Measurements from ENCODE around the gene TTC39C.
A peak's percentile ranks its signal among the peaks of the same experiment; 100 is the strongest.

TTC39C gene

GRCh38 chr18:23992089-23992940, 22.2 kb upstream of the TTC39C start:
- peak; percentile 52 for DNase-seq

- DNase-seq, result no peak
These were observed 21.6 kb upstream of the TTC39C start for GRCh38 chr18:23992941-23993280.

- DNase-seq, result peak; percentile 28
These were observed 20.1 kb upstream of the TTC39C start for GRCh38 chr18:23994361-23994902.

- DNase-seq, result no peak
These were observed 19.4 kb upstream of the TTC39C start for GRCh38 chr18:23995180-23995579.

- no peak for DNase-seq
These were observed 16.5 kb upstream of the TTC39C start for GRCh38 chr18:23998018-23998417.

- no peak for DNase-seq
These were observed 15.7 kb upstream of the TTC39C start for GRCh38 chr18:23998820-23999219.

- DNase-seq, result no peak
These were observed 13.7 kb upstream of the TTC39C start for GRCh38 chr18:24000613-24001490.

GRCh38 chr18:24002479-24002878, 12.1 kb upstream of the TTC39C start:
- no peak for DNase-seq

GRCh38 chr18:24003288-24003687, 11.3 kb upstream of the TTC39C start:
- DNase-seq, result no peak

- no peak for DNase-seq
These were observed 10.5 kb upstream of the TTC39C start for GRCh38 chr18:24003903-24004640.

- DNase-seq, result no peak
These were observed 7.7 kb upstream of the TTC39C start for GRCh38 chr18:24006712-24007313.

- DNase-seq, result no peak
These were observed 5.3 kb upstream of the TTC39C start for GRCh38 chr18:24009246-24009645.

- no peak for DNase-seq
These were observed 4.8 kb upstream of the TTC39C start for GRCh38 chr18:24009651-24010333.

GRCh38 chr18:24010673-24011072, 3.9 kb upstream of the TTC39C start:
- no peak for DNase-seq

- no peak for DNase-seq
These were observed 3.2 kb upstream of the TTC39C start for GRCh38 chr18:24011123-24011917.

- DNase-seq, result no peak
These were observed 1.5 kb upstream of the TTC39C start for GRCh38 chr18:24013051-24013450.

GRCh38 chr18:24014986-24015638, 558 bp downstream of the TTC39C start:
- peak; percentile 32 for DNase-seq

- DNase-seq, result no peak
These were observed 1.4 kb downstream of the TTC39C start for GRCh38 chr18:24015639-24016631.

GRCh38 chr18:24016643-24017042, 2.1 kb downstream of the TTC39C start:
- no peak for DNase-seq
